Measurements from ENCODE around the gene ZCWPW1. TPM values are rescaled to one million over a fixed set of nuclear protein-coding genes. Genes with fewer than 3 reads are reported as not detected.

Gene ZCWPW1
- total and polyA plus RNA-seq, 10 of the 15 experiments (the other 5 are each of a cell fraction or from before 2014, with no cell fraction given) = 1.3 to 4.4 (median 3.7) TPM

DNA sequence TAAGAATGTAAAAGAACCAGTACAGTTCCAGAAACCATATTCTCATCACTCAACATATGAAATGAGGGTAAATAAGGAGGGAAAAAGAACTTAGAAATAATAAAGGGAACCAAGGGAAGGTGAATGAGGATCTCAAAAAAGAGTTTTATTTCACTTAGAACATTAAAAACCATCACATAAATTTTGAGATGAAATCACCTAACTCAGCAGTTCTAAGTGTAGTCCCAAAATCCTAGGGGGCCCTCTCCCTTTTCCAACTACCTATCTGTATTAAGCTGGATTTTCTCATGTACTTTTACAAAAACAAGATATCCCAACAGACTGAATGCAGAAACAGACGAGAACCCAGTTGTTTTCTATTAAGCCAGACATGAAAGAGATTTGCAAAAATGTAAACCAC is 3.2 kb downstream of the ZCWPW1 start (continued):
- no peak for TF ChIP-seq NR2C2 (IDR thresholded peaks at IDR 0.05; ENCODE audit: borderline replicate concordance, control insufficient read depth, insufficient read length, low read depth)

- FAIRE-seq (peak; percentile 78), ATAC-seq (peak; percentile 59), DNase-seq (ENCODE audit: low read depth, low spot score) (no peak)
- no peaks in the 10 kb centered on the region for H3K79me2 ChIP-seq (ENCODE audit: control insufficient read depth, insufficient read depth, low read length)
- H2AFZ ChIP-seq (ENCODE audit: control insufficient read depth, low read depth, low read length) = peak overlapping the region; percentile 28; the same call in 1 of the 2 replicates
- ChIA-PET RAD21 (ENCODE audit: unreplicated experiment) (interaction anchor here (1.3 to 2.1 kb wide), 2 partner anchors 16 to 212 kb away, joined by 3 to 12 read pairs; no protein-coding TSS in a partner anchor), SMC1A (ENCODE audit: uncharacterized antibody, unreplicated experiment) (interaction anchor here (1.3 to 1.6 kb wide), 3 partner anchors 11 to 49 kb away, joined by 8 to 10 read pairs (median 8); no protein-coding TSS in a partner anchor), POLR2A (interaction anchor here (0.5 to 1.7 kb wide), 10 partner anchors 9 to 1528 kb away, joined by 3 to 14 read pairs (median 4); partner anchors contain the start of gene PPP1R35), CTCF (interaction anchor here (1.0 to 1.6 kb wide), 5 partner anchors 16 to 59 kb away, joined by 3 to 7 read pairs (median 4); no protein-coding TSS in a partner anchor)
- H3K36me3 ChIP-seq (ENCODE audit: control insufficient read depth in 2 of 2, insufficient read depth in 2 of 2, low read length in 1 of 2) = no peaks in the 10 kb centered on the region
- no peaks in the 10 kb centered on the region for H3K27me3 ChIP-seq (replicated peaks in 1 of 2; ENCODE audit: control insufficient read depth in 2 of 2, insufficient read depth in 2 of 2, low read length in 1 of 2)
- no peaks in the 10 kb centered on the region for H4K20me1 ChIP-seq (ENCODE audit: control insufficient read depth, insufficient read depth)
- no peaks in the 10 kb centered on the region for H3K9me3 ChIP-seq (replicated peaks; ENCODE audit: control insufficient read depth, insufficient read depth, low read length)
- H3K4me2 ChIP-seq (ENCODE audit: control insufficient read depth, insufficient read depth) = peak overlapping the region; percentile 41; the same call in 1 of the 2 replicates
- H3K4me1 ChIP-seq (ENCODE audit: control insufficient read depth, insufficient read depth, low read length) = peaks cover 24% of the 10 kb centered on the region
- no TSS peak for BruUV-seq (replicated peaks)
- intact Hi-C loops (cut with micrococcal nuclease; ENCODE audit: unreplicated experiment) (no loop called here), in situ Hi-C loops (cut with MboI) (no loop called here)
- peak overlapping the region; percentile 65 for H3K27ac ChIP-seq (ENCODE audit: control insufficient read depth, insufficient read depth)
- H3K4me3 ChIP-seq = no peak overlapping the region
- H3K9ac ChIP-seq (ENCODE audit: control insufficient read depth, insufficient read depth, low read length) = 0 out of 2 replicates have a peak overlapping the region, but pooled peaks have one; percentile 5
- WGBS (ENCODE audit: insufficient coverage, insufficient replicate concordance, low lambda C conversion rate, missing lambda C conversion rate) = 35% methylated on average over 6 of the region's 6 CpGs
- TF ChIP-seq EP300 (IDR thresholded peaks at IDR 0.05; ENCODE audit: borderline replicate concordance in 1 of 2, control insufficient read depth in 1 of 2, low read depth in 2 of 2, low read length in 2 of 2) (0 out of 4 replicates have a peak, but pooled peaks of 1 of the 2 experiments have one; percentile 13), SRF (IDR thresholded peaks at IDR 0.05; ENCODE audit: low read depth in 2 of 2, low read length in 2 of 2) (peak in 1 of 2 experiments; percentile 41; a peak in 1 of 4 replicates), EZH2 (IDR thresholded peaks at IDR 0.05; ENCODE audit: borderline replicate concordance, control insufficient read depth, low read depth, low read length) (no peak), IKZF2 (IDR thresholded peaks at IDR 0.05) (peak; percentile 39 to 42; a peak in 2 of 4 replicates), STAT1 (conservative IDR thresholded peaks at IDR 0.05) (no peak)
- TF ChIP-seq, protein P1, sequence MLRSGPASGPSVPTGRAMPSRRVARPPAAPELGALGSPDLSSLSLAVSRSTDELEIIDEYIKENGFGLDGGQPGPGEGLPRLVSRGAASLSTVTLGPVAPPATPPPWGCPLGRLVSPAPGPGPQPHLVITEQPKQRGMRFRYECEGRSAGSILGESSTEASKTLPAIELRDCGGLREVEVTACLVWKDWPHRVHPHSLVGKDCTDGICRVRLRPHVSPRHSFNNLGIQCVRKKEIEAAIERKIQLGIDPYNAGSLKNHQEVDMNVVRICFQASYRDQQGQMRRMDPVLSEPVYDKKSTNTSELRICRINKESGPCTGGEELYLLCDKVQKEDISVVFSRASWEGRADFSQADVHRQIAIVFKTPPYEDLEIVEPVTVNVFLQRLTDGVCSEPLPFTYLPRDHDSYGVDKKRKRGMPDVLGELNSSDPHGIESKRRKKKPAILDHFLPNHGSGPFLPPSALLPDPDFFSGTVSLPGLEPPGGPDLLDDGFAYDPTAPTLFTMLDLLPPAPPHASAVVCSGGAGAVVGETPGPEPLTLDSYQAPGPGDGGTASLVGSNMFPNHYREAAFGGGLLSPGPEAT (IDR thresholded peaks at IDR 0.05; ENCODE audit: low read depth) = peak; percentile 38; the same call in 1 of the 2 replicates
- TF ChIP-seq, protein P2, sequence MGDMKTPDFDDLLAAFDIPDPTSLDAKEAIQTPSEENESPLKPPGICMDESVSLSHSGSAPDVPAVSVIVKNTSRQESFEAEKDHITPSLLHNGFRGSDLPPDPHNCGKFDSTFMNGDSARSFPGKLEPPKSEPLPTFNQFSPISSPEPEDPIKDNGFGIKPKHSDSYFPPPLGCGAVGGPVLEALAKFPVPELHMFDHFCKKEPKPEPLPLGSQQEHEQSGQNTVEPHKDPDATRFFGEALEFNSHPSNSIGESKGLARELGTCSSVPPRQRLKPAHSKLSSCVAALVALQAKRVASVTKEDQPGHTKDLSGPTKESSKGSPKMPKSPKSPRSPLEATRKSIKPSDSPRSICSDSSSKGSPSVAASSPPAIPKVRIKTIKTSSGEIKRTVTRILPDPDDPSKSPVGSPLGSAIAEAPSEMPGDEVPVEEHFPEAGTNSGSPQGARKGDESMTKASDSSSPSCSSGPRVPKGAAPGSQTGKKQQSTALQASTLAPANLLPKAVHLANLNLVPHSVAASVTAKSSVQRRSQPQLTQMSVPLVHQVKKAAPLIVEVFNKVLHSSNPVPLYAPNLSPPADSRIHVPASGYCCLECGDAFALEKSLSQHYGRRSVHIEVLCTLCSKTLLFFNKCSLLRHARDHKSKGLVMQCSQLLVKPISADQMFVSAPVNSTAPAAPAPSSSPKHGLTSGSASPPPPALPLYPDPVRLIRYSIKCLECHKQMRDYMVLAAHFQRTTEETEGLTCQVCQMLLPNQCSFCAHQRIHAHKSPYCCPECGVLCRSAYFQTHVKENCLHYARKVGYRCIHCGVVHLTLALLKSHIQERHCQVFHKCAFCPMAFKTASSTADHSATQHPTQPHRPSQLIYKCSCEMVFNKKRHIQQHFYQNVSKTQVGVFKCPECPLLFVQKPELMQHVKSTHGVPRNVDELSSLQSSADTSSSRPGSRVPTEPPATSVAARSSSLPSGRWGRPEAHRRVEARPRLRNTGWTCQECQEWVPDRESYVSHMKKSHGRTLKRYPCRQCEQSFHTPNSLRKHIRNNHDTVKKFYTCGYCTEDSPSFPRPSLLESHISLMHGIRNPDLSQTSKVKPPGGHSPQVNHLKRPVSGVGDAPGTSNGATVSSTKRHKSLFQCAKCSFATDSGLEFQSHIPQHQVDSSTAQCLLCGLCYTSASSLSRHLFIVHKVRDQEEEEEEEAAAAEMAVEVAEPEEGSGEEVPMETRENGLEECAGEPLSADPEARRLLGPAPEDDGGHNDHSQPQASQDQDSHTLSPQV (IDR thresholded peaks at IDR 0.05) = 0 out of 2 replicates have a peak, but pooled peaks have one; percentile 3
- TF ChIP-seq, protein P3, sequence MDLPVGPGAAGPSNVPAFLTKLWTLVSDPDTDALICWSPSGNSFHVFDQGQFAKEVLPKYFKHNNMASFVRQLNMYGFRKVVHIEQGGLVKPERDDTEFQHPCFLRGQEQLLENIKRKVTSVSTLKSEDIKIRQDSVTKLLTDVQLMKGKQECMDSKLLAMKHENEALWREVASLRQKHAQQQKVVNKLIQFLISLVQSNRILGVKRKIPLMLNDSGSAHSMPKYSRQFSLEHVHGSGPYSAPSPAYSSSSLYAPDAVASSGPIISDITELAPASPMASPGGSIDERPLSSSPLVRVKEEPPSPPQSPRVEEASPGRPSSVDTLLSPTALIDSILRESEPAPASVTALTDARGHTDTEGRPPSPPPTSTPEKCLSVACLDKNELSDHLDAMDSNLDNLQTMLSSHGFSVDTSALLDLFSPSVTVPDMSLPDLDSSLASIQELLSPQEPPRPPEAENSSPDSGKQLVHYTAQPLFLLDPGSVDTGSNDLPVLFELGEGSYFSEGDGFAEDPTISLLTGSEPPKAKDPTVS (IDR thresholded peaks at IDR 0.05; ENCODE audit: low read depth, low read length) = no peak
Observed at GRCh38 chr7:100423315-100423714, 5.2 kb downstream of the ZCWPW1 start.
